ENCODE results near the gene MYBPC2. TPM values are rescaled to one million over a fixed set of nuclear protein-coding genes. Genes with fewer than 3 reads are reported as not detected.

MYBPC2 gene
- total RNA-seq, 1 experiment from 2014 or later = not detected

- H3K27me3 ChIP-seq (ENCODE audit: low read length) = no peaks in the 10 kb centered on the region
- TF ChIP-seq, protein P1, sequence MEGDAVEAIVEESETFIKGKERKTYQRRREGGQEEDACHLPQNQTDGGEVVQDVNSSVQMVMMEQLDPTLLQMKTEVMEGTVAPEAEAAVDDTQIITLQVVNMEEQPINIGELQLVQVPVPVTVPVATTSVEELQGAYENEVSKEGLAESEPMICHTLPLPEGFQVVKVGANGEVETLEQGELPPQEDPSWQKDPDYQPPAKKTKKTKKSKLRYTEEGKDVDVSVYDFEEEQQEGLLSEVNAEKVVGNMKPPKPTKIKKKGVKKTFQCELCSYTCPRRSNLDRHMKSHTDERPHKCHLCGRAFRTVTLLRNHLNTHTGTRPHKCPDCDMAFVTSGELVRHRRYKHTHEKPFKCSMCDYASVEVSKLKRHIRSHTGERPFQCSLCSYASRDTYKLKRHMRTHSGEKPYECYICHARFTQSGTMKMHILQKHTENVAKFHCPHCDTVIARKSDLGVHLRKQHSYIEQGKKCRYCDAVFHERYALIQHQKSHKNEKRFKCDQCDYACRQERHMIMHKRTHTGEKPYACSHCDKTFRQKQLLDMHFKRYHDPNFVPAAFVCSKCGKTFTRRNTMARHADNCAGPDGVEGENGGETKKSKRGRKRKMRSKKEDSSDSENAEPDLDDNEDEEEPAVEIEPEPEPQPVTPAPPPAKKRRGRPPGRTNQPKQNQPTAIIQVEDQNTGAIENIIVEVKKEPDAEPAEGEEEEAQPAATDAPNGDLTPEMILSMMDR (conservative IDR thresholded peaks at IDR 0.05; ENCODE audit: low read depth, low read length) = no peak
- no peak for TF ChIP-seq EZH2phosphoT487 (IDR thresholded peaks at IDR 0.05; ENCODE audit: borderline replicate concordance, low read length)
- H3K4me1 ChIP-seq (ENCODE audit: insufficient read depth, low read length) = no peaks in the 10 kb centered on the region
- no peak overlapping the region for H3K4me3 ChIP-seq (ENCODE audit: low read length)
- H3K9ac ChIP-seq (ENCODE audit: low read length) = no peak overlapping the region
- H3K9me2 ChIP-seq (replicated peaks; ENCODE audit: low read length) = no peaks in the 10 kb centered on the region
- no peak for ATAC-seq
- H3K4me2 ChIP-seq (ENCODE audit: low read length) = no peak overlapping the region
- peaks cover 16% of the 10 kb centered on the region; the same call in 1 of the 2 replicates for H3K36me3 ChIP-seq (ENCODE audit: low read depth, low read length)
- peaks cover 6% of the 10 kb centered on the region for H3K79me2 ChIP-seq (ENCODE audit: low read length)
- no peak overlapping the region for H3K27ac ChIP-seq (ENCODE audit: low read length)
- H3F3A ChIP-seq (ENCODE audit: low read length, unreplicated experiment) = no peaks in the 10 kb centered on the region
- H4K20me1 ChIP-seq (ENCODE audit: low read length) = no peaks in the 10 kb centered on the region
- intact Hi-C loops (cut with micrococcal nuclease) = no loop called here
- H3K9me3 ChIP-seq (ENCODE audit: low read length) = no peaks in the 10 kb centered on the region
- no peak overlapping the region for H2AFZ ChIP-seq (ENCODE audit: low read length)
- BruUV-seq (replicated peaks) = no TSS peak
- POLR2A ChIA-PET (ENCODE audit: unreplicated experiment) = no interaction called here
- DNase-seq = no peak
- CTCF ChIA-PET = no interaction called here
Observed at GRCh38 chr19:50398675-50399367, 33.9 kb upstream of the MYBPC2 start.

GRCh38 chr19:50399368-50399745 is 33.3 kb upstream of the MYBPC2 start:
- Histone ChIP-seq H3K9ac (ENCODE audit: low read length) (no peak overlapping the region), H3K4me2 (ENCODE audit: low read length) (no peak overlapping the region), H3K9me3 (ENCODE audit: low read length) (no peaks in the 10 kb centered on the region), H3K27ac (ENCODE audit: low read length) (no peak overlapping the region), H3K4me1 (ENCODE audit: insufficient read depth, low read length) (no peaks in the 10 kb centered on the region), H3F3A (ENCODE audit: low read length, unreplicated experiment) (no peaks in the 10 kb centered on the region), H3K79me2 (ENCODE audit: low read length) (0 out of 2 replicates have a peak, but pooled peaks cover 3% of the 10 kb centered on the region), H4K20me1 (ENCODE audit: low read length) (no peaks in the 10 kb centered on the region), H3K4me3 (ENCODE audit: low read length) (no peak overlapping the region), H3K9me2 (replicated peaks; ENCODE audit: low read length) (no peaks in the 10 kb centered on the region), H3K27me3 (ENCODE audit: low read length) (no peaks in the 10 kb centered on the region), H3K36me3 (ENCODE audit: low read depth, low read length) (peaks cover 15% of the 10 kb centered on the region), H2AFZ (ENCODE audit: low read length) (no peak overlapping the region)
- intact Hi-C loops (cut with micrococcal nuclease) = no loop called here
- no peak for TF ChIP-seq EZH2 (IDR thresholded peaks at IDR 0.05; ENCODE audit: low read length, unreplicated experiment)
- TF ChIP-seq, protein P1 (conservative IDR thresholded peaks at IDR 0.05; ENCODE audit: low read depth, low read length) = no peak
- TF ChIP-seq EZH2phosphoT487 (IDR thresholded peaks at IDR 0.05; ENCODE audit: borderline replicate concordance, low read length) = no peak
- no peak for DNase-seq
- BruUV-seq (replicated peaks) = no TSS peak
- CTCF ChIA-PET = no interaction called here
- no peak for ATAC-seq
- POLR2A ChIA-PET (ENCODE audit: unreplicated experiment) = no interaction called here

- Histone ChIP-seq H3K9me2 (replicated peaks; ENCODE audit: low read length) (no peaks in the 10 kb centered on the region), H4K20me1 (ENCODE audit: low read length) (no peaks in the 10 kb centered on the region), H3K4me2 (ENCODE audit: low read length) (no peak overlapping the region), H3K27ac (ENCODE audit: low read length) (no peak overlapping the region), H3K27me3 (ENCODE audit: low read length) (no peaks in the 10 kb centered on the region), H3K4me1 (ENCODE audit: insufficient read depth, low read length) (no peaks in the 10 kb centered on the region), H3K9me3 (ENCODE audit: low read length) (no peaks in the 10 kb centered on the region), H3K79me2 (ENCODE audit: low read length) (no peaks in the 10 kb centered on the region), H3K9ac (ENCODE audit: low read length) (no peak overlapping the region), H3K36me3 (ENCODE audit: low read depth, low read length) (peaks cover 26% of the 10 kb centered on the region), H2AFZ (ENCODE audit: low read length) (no peak overlapping the region), H3F3A (ENCODE audit: low read length, unreplicated experiment) (no peaks in the 10 kb centered on the region), H3K4me3 (ENCODE audit: low read length) (no peak overlapping the region)
- ChIA-PET CTCF (no interaction called here), POLR2A (ENCODE audit: unreplicated experiment) (no interaction called here)
- no peak for DNase-seq
- intact Hi-C loops (cut with micrococcal nuclease) = no loop called here
- TF ChIP-seq, protein P1 (conservative IDR thresholded peaks at IDR 0.05; ENCODE audit: low read depth, low read length) = peak; percentile 37; the same call in 1 of the 2 replicates
- TF ChIP-seq EZH2phosphoT487 (IDR thresholded peaks at IDR 0.05; ENCODE audit: borderline replicate concordance, low read length) = no peak
- ATAC-seq = no peak
- no TSS peak for BruUV-seq (replicated peaks)
Observed at GRCh38 chr19:50401605-50402450, 30.9 kb upstream of the MYBPC2 start.
